ENCODE measurements around the gene AVPR2.
A peak's percentile ranks its signal among the peaks of the same experiment; 100 is the strongest.

The AVPR2 gene

DNA sequence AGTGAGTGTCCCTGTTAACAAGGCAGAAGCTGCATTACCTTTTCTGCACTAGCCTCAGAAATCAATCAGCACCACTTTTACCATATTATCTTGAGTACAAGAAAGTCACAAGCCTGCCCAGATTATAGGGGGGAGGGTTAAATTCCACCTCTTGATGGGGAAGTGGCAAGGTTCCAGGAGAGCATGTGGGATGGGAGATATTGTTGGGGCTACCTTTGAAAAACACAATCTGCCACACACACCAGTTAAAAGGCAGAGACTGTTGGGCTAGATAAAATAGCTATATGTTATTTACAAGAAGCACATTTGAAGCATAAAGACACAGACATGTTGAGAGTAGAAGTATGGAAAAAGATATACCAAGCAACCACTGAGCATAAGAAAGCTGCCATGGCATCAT is 6.6 kb upstream of the AVPR2 start:
- no peaks in the 10 kb centered on the region for H3K9me3 Mint-ChIP-seq
- DNase-seq (no peak), ATAC-seq (no peak)
- H3K27me3 Mint-ChIP-seq = no peaks in the 10 kb centered on the region
- H3K4me3 Mint-ChIP-seq = no peak overlapping the region
- H3K27ac Mint-ChIP-seq = no peak overlapping the region
- peaks cover 30% of the 10 kb centered on the region for H3K4me1 Mint-ChIP-seq

DNA sequence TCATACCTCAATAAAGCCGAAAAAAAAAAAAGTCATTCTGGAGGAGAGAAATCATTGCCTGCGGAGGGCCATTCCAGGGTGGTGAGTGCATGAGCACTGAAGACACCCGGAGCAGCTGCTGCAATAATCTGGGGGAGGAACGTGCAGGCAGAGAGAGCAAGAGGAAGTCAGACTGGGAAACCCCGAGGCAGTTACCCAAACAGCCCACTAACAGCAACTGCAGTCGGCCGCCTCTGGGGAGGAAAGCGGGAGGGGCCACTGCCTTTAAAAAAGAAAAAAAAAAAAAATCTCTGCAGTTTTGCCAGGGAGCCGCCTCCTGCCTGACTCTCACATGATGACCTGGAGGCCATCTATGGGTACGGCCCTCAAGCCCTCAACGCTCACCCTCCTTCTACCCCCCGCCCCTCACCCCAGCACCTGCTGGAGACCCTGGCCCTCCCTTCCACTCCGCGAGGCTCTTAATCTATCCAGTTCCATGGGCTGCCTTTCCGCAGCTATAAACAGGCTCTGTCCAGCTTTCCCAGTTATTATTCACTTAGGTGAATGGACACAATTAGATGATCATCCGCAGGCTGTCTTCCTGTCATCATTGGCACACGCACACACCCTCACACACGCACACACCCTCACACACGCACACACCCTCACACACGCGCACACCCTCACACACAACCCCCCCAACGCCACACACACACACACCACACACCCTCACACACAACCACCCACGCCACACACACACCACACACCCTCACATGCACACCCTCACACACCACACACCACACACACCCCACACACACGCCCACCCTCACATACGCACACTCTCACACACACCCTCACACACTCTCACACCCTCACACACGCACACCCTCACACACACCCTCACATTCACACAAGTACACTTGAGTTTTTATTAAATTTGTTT is 3.4 kb upstream of the AVPR2 start:
- Mint-ChIP-seq H3K4me3 (peak overlapping the region; percentile 54 to 73), H3K9me3 (no peaks in the 10 kb centered on the region), H3K27me3 (no peaks in the 10 kb centered on the region), H3K27ac (peak overlapping the region; percentile 8 to 65), H3K4me1 (peaks cover 54% of the 10 kb centered on the region)
- ATAC-seq (peak; percentile 80), DNase-seq (peak; percentile 56 to 75)

DNA sequence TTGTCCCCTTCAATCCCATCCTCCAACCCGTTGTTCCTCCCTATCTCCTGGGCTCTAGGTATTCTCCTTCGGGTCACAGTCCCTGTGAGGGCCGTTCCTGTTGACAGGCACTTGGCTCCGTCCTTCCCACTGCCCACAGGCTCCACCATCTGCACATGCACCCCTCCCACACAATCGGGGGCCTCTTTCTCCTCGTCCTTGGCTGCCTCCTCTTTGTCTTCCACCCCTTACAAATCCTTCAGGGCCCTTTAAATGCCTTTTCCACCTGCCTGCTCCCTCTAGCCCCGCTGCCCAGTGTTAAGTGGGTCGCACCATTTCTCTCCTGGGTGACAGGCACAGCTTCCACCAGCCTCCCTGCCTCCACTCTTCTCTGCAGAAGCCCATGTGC is 2.7 kb upstream of the AVPR2 start:
- Mint-ChIP-seq H3K4me1 (peaks cover 61% of the 10 kb centered on the region), H3K27ac (peak overlapping the region in 1 of 2 donors; percentile 65), H3K9me3 (no peaks in the 10 kb centered on the region), H3K27me3 (no peaks in the 10 kb centered on the region), H3K4me3 (peak overlapping the region; percentile 54 to 73)
- ATAC-seq (no peak), DNase-seq (no peak)

DNA sequence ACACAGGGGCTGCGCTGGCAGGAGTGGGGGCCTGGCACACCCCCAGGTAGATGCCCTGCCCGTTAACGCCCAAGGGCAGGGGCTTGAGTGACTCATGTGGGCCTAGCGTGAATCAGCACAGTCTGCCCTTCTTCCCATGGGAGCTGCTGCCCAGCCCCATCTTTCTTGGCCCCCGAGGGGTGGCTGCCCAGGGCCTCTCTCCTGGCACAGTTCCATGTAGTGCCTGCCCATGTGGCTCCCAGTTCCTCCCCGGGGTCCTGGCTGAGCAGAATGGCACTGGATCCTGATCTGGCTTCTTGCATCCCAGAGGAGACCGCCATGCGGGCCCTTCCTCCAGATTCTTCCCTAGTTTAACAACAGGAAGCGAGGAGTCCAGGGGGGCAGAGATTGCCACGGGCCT is 2.1 kb upstream of the AVPR2 start:
- Mint-ChIP-seq H3K4me3 (peak overlapping the region in 1 of 2 donors; percentile 73), H3K4me1 (peaks cover 67% of the 10 kb centered on the region), H3K9me3 (no peaks in the 10 kb centered on the region), H3K27me3 (no peaks in the 10 kb centered on the region), H3K27ac (peak overlapping the region in 1 of 2 donors; percentile 88)
- DNase-seq (no peak), ATAC-seq (no peak)

DNA sequence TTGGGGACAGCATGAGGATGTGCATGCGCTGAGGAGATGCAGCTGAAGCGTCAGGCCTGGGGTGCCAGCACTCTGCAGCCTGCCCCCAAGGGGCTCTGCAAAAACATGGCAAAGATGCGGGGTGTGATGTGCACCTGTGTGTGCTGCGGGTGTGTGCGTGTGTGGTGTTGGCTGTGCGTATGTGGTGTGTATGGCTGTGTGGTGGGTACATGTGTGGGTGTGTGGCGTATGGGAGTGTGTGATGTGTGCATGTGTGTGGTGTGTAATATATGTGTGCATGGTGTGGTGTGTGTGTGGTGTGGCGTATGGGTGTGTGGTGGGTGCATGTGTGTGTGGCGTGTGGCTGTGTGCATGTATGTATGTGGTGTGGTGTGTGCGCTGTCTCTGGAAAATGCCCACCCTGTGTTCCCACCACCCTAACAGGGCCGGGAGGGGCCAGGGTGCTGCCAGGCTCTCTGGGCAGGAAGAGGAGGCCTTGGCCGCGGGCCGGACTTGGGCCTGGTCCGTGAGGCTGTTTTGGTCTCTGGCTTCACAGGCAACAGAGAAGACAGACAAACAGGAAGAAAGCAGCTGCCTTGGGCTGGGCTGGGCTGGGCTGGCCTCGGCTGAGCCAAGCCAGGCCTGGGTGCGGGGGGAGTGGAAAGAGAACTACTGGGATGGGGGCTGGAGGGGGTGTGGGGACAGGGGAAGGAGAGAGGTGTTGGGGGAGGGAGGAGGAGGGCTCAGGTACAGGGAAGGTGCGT is 1.1 kb upstream of the AVPR2 start:
- DNase-seq = no peak
- H3K27ac Mint-ChIP-seq = peak overlapping the region; percentile 17 to 89
- peak overlapping the region in 1 of 2 donors; percentile 52 for H3K4me3 Mint-ChIP-seq
- peak; percentile 27 for ATAC-seq
- no peaks in the 10 kb centered on the region for H3K9me3 Mint-ChIP-seq
- peaks cover 67% of the 10 kb centered on the region for H3K4me1 Mint-ChIP-seq
- H3K27me3 Mint-ChIP-seq = no peaks in the 10 kb centered on the region

DNA sequence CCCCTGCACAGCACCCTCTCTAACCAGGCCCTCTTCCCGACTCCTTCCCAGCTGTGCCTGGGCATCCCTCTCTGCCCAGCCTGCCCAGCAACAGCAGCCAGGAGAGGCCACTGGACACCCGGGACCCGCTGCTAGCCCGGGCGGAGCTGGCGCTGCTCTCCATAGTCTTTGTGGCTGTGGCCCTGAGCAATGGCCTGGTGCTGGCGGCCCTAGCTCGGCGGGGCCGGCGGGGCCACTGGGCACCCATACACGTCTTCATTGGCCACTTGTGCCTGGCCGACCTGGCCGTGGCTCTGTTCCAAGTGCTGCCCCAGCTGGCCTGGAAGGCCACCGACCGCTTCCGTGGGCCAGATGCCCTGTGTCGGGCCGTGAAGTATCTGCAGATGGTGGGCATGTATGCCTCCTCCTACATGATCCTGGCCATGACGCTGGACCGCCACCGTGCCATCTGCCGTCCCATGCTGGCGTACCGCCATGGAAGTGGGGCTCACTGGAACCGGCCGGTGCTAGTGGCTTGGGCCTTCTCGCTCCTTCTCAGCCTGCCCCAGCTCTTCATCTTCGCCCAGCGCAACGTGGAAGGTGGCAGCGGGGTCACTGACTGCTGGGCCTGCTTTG is 1.1 kb downstream of the AVPR2 start:
- ATAC-seq = no peak
- Mint-ChIP-seq H3K9me3 (no peaks in the 10 kb centered on the region), H3K4me1 (peaks cover 65% of the 10 kb centered on the region), H3K4me3 (peak overlapping the region in 1 of 2 donors; percentile 53), H3K27ac (peak overlapping the region in 1 of 2 donors; percentile 97), H3K27me3 (no peaks in the 10 kb centered on the region)
- no peak for DNase-seq

DNA sequence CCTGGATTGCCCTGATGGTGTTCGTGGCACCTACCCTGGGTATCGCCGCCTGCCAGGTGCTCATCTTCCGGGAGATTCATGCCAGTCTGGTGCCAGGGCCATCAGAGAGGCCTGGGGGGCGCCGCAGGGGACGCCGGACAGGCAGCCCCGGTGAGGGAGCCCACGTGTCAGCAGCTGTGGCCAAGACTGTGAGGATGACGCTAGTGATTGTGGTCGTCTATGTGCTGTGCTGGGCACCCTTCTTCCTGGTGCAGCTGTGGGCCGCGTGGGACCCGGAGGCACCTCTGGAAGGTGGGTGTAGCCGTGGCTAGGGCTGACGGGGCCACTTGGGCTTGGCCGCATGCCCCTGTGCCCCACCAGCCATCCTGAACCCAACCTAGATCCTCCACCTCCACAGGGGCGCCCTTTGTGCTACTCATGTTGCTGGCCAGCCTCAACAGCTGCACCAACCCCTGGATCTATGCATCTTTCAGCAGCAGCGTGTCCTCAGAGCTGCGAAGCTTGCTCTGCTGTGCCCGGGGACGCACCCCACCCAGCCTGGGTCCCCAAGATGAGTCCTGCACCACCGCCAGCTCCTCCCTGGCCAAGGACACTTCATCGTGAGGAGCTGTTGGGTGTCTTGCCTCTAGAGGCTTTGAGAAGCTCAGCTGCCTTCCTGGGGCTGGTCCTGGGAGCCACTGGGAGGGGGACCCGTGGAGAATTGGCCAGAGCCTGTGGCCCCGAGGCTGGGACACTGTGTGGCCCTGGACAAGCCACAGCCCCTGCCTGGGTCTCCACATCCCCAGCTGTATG is 1.8 kb downstream of the AVPR2 start:
- no peaks in the 10 kb centered on the region for H3K27me3 Mint-ChIP-seq
- peaks cover 58% of the 10 kb centered on the region for H3K4me1 Mint-ChIP-seq
- ATAC-seq = peak; percentile 49
- DNase-seq = no peak
- peak overlapping the region in 1 of 2 donors; percentile 97 for H3K27ac Mint-ChIP-seq
- H3K9me3 Mint-ChIP-seq = no peaks in the 10 kb centered on the region
- H3K4me3 Mint-ChIP-seq = no peak overlapping the region

DNA sequence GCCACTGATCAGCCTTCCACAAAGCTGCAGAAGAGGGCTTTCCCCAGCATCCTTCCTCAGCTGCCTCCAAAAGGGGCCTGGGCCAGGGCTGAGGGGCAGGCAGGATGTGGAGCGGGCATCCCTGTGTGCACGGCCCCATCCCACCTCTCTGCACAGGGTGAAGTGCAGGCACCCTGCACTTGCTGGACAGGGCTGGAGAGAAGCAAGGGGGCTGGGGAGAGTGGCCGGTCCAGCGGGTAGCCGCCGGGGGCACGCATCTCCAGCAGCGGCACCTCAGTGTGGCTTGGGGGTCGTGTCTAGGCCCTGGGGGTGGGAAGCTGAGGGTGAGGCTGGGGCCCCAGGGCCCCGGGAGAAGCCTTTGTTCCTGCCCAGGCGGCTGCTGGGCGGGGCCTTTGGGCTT is 3.0 kb downstream of the AVPR2 start:
- DNase-seq (no peak), ATAC-seq (no peak)
- Mint-ChIP-seq H3K9me3 (no peaks in the 10 kb centered on the region), H3K27ac (no peak overlapping the region), H3K4me3 (no peak overlapping the region), H3K27me3 (no peaks in the 10 kb centered on the region), H3K4me1 (peaks cover 56% of the 10 kb centered on the region)

DNA sequence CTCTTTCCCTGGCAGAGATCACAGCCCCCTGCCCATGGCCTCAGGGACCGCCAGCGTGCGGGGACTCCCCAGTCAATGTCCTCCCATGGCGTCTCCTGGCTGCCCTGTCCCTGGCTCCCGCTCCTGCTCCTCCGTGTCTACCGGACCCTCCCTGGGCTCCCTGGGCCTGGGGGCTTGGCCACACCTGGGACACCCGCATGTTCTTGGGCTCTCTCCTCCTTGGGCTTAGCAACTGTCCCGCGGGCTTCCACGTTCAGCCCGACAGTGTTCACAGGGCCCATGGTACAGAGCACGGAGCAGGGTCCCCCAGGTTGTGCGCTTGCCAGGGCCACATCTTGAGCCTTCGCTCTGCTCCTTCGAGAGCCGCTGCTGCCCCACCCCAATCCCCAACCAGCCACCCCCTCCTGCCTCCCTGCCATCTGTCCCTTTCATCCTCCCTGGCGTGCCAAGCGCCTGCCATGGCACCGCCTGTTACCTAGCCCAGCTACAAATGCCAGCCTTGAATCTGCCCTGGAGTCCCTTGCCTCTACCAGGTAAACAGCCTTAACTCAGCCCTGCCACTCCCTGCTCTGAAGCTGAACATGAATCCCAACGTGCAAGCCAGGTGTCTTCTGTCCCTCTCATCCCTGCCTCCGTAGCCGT is 3.9 kb downstream of the AVPR2 start:
- no peaks in the 10 kb centered on the region for H3K27me3 Mint-ChIP-seq
- no peak overlapping the region for H3K27ac Mint-ChIP-seq
- H3K4me3 Mint-ChIP-seq = no peak overlapping the region
- ATAC-seq (no peak), DNase-seq (no peak)
- H3K9me3 Mint-ChIP-seq = no peaks in the 10 kb centered on the region
- H3K4me1 Mint-ChIP-seq = peaks cover 50% of the 10 kb centered on the region

DNA sequence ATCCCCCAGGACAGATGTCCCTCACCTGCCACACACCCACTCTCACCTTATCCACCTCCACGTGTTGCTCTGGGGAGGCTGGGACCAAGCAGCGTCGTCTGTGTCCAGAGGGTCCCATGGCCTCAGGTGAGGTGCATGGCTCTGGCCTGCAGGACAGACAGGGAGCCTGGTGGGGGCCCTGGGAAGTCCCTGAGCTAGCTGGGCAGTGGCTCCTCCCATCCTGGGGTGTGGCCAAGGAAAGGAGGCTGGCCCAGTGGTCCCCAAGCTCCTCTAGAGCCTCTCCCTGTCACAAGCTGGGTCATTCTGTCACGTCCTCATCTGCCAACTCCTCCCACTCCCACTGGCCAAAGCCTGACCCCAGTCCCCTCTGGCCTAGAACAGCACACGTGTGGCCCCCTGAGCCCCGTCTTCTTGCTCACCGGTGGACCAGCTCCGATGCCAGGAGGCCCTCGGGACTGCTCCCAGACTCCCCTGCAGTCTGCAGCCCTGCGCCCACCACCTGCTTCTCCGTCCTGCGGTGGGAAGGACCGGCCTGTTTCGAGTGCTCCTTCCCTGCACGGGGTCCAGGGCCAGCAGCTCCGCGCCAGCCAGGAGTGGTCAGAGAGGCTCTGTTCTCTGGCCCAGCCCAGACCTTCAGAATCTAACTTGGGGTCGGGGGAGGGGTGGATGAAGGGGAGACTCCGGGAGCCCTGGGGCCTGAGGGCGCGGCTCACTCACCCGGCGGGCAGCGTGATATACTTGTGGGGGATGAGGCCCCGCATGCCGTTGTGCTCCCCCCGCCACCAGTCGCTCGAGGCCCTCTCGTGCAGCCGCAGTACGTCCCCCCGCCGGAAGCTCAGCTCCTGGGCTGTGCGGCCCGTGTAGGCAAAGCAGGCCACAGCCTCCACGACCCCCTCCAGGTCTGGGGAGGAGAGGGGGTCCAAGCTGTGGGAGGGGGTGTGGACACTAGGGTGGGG is 4.8 kb downstream of the AVPR2 start:
- no peak overlapping the region for H3K4me3 Mint-ChIP-seq
- ATAC-seq = no peak
- no peak for DNase-seq
- H3K27me3 Mint-ChIP-seq = no peaks in the 10 kb centered on the region
- no peaks in the 10 kb centered on the region for H3K9me3 Mint-ChIP-seq
- H3K4me1 Mint-ChIP-seq = peaks cover 40% of the 10 kb centered on the region
- no peak overlapping the region for H3K27ac Mint-ChIP-seq

DNA sequence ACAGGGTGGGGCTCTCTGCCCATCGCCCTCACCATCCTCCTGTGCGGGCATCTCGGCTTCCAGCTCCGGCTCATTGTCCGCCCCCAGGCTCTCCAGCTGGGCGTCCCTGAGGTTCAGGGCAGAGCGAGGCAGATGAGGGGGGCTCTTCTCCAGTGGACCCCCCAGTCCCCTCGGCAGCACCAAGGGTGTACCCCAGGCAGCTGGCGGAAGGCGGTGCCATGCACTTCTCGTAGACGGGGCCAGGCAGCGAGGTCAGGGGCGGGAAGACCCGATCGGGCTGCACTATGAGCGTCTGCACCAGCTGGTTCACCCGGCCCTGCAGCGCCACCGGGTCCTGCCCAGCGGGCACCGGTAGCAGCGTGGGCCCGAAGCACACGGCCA is 5.5 kb downstream of the AVPR2 start:
- Mint-ChIP-seq H3K9me3 (no peaks in the 10 kb centered on the region), H3K4me3 (no peak overlapping the region), H3K4me1 (peaks cover 36% of the 10 kb centered on the region), H3K27ac (peak overlapping the region in 1 of 2 donors; percentile 19), H3K27me3 (no peaks in the 10 kb centered on the region)
- ATAC-seq = no peak
- DNase-seq = no peak

DNA sequence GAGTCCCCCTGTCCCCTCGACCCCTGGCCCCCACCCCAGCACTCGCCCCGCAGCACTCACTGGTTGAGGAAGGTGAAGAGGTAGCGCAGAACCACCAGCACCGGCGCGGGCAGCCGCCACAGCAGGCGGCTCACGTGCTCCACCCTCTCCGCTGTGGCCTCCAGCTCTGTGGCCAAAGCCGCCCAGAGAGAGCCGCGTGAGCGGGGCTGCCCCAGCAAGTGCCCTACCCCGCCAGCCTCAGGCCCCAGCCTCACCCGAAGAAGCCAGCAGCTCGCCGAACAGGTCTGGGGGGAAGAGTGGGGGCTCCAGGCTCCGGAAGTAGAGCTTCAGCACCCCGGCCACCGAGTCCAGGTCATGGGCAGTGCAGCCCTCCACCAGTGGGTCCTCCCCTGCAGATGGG is 6.0 kb downstream of the AVPR2 start:
- ATAC-seq = no peak
- H3K9me3 Mint-ChIP-seq = no peaks in the 10 kb centered on the region
- H3K27me3 Mint-ChIP-seq = no peaks in the 10 kb centered on the region

DNA sequence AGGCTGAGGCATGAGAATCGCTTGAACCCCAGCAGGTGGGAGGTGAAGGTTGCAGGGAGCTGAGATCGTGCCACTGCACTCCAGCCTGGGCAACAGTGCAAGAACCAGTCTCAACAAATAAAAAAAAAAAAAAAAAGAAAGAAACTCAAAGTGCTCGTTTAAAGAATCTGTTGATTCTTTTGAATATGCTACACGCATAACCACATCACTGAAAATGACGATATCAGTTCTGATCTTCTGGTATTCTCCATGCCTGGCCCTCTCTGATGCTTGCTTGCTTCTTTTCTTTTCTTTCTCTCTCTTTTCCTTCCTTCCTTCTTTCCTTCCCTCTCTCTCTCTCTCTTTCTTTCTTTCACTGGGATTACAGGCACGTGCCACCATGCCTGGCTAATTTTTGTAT is 7.3 kb downstream of the AVPR2 start:
- H3K27ac Mint-ChIP-seq = peak overlapping the region; percentile 55 to 64
- ATAC-seq (no peak), DNase-seq (no peak)
- peaks cover 25% of the 10 kb centered on the region for H3K4me1 Mint-ChIP-seq
- no peak overlapping the region for H3K4me3 Mint-ChIP-seq
- H3K27me3 Mint-ChIP-seq = no peaks in the 10 kb centered on the region
- H3K9me3 Mint-ChIP-seq = no peaks in the 10 kb centered on the region

More for the DNA sequence above, 6.0 kb downstream of the AVPR2 start:
- no peak overlapping the region for H3K4me3 Mint-ChIP-seq
- DNase-seq = no peak
- no peak overlapping the region for H3K27ac Mint-ChIP-seq
- H3K4me1 Mint-ChIP-seq = peaks cover 31% of the 10 kb centered on the region

DNA sequence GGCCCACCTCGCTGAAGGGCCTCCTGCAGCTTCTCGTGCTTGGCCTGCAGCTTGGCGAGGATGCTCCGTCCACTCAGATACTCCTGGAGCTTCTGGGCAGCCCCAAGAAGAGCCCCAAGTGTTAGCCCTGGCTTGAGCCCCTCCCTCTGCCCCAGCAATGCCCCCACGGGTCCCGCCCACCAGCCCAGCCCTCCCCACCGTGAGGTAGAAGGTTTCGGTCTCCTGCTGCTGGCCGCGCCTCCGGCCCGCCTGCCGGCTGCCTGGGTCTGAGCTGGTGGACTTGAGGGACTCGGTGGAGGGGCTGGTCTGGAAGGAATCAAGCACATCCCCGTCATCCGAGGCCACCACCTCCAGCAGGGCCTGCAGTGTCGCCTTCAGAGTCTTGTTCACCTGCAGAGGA is 8.7 kb downstream of the AVPR2 start:
- ATAC-seq (no peak), DNase-seq (no peak)
- Mint-ChIP-seq H3K9me3 (no peaks in the 10 kb centered on the region), H3K4me3 (no peak overlapping the region), H3K27ac (no peak overlapping the region), H3K4me1 (peaks cover 20% of the 10 kb centered on the region), H3K27me3 (no peaks in the 10 kb centered on the region)
